RWPE1 (cell line): Measurements from ENCODE around the gene FOXJ3.

ENCODE experiments used
- CTCF ChIA-PET: fragments of 350-600 bp; sonication (Branson Sonifier 250); formaldehyde crosslinking; extraction: SDS; loops from one replicate; lab custom pipeline; 2021; lab: Yijun Ruan, JAX
- POLR2A ChIA-PET: fragments of 400-600 bp; formaldehyde crosslinking; extraction: SDS; loops from one replicate; lab custom pipeline; 2020; ENCODE audit warnings: antibody characterized with exemption; ENCODE audit not compliant: low non-redundant PET; lab: Yijun Ruan, JAX
- DNase-seq: peaks from one replicate; pipeline ENCODE4 v3.0.0; 2012; ENCODE audit warnings: low spot score
- H3K27ac ChIP-seq: fragments of 450-650 bp; 2 replicates; pipeline ENCODE4 v1.5.1; 2017
- TF ChIP-seq, protein P1 (sequence below): fragments of 450-650 bp; conservative IDR thresholded peaks from 2 replicates; pipeline ENCODE4 v1.5.1; 2017; ENCODE audit warnings: low read depth, mild to moderate bottlenecking

FOXJ3 gene

GRCh38 chr1:42168763-42169162 is 166.3 kb downstream of the FOXJ3 start:
- no peak overlapping the region for H3K27ac ChIP-seq
- TF ChIP-seq, protein P1, sequence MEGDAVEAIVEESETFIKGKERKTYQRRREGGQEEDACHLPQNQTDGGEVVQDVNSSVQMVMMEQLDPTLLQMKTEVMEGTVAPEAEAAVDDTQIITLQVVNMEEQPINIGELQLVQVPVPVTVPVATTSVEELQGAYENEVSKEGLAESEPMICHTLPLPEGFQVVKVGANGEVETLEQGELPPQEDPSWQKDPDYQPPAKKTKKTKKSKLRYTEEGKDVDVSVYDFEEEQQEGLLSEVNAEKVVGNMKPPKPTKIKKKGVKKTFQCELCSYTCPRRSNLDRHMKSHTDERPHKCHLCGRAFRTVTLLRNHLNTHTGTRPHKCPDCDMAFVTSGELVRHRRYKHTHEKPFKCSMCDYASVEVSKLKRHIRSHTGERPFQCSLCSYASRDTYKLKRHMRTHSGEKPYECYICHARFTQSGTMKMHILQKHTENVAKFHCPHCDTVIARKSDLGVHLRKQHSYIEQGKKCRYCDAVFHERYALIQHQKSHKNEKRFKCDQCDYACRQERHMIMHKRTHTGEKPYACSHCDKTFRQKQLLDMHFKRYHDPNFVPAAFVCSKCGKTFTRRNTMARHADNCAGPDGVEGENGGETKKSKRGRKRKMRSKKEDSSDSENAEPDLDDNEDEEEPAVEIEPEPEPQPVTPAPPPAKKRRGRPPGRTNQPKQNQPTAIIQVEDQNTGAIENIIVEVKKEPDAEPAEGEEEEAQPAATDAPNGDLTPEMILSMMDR, result no peak
- ChIA-PET POLR2A (interaction anchor here (0.6 kb wide), 1 partner anchor 143 kb away, joined by 3 read pairs; no protein-coding TSS in a partner anchor), CTCF (no interaction called here)
- no peak for DNase-seq

DNA sequence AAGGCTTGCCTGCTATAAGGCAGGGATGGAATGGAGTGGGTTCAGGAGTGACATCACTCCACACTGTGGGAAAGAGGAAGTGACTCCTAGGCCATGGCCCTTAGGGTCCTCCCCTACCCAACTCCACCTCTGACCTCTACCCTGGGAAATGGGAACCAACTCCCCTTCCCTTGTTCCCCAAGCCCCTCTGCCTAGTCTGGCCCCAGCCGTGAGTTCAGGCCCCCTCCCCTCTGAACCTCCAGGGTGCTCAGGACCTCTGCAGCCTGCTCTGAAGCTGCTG is 166.7 kb downstream of the FOXJ3 start:
- ChIA-PET POLR2A (no interaction called here), CTCF (no interaction called here)
- H3K27ac ChIP-seq, result peak overlapping the region; percentile 27; the same call in 1 of the 2 replicates
- DNase-seq, result no peak
- TF ChIP-seq, protein P1, result no peak

DNA sequence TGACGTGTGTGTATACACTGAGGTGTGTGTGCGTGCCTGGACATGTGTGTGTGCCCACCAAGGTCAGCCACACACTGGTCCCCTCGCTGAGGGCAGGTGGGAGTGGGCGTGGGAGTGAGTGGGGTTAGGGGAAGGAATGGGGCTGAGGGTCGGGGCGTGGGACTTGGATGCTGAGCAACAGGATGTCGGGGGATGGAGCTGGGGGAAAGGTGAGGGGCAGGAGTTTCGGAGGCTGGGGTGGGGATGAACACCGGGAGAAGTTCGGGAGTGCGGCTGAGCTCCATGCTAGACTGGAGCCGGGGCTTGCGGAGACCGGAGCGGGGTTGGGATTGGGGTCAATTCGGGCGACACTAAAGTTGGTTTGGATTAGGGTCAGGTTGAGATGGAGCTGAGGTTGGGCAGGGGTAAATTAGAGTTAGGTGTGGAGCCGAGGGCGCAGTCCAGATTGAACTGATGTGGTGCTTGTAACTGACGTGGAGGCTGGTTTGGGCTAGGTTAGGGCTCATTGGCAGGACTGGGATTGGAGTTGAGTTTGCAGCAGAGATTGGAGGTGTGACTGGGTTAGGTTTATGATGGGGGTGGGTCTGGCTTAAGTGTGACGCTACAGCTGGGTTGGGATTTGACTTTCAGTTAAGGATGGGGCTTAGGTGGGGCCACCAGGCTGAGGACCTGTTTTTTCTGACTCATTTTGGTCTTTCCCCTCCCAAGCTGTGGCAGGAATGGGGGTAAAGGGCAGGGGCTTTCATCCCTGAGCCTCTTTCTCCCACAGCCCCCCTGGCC is 167.2 kb downstream of the FOXJ3 start:
- POLR2A ChIA-PET, result no interaction called here
- no peak for DNase-seq
- CTCF ChIA-PET, result no interaction called here
- H3K27ac ChIP-seq, result peak overlapping the region; percentile 27
- TF ChIP-seq, protein P1, result no peak

GRCh38 chr1:42165511-42166210 is 169.4 kb downstream of the FOXJ3 start:
- CTCF ChIA-PET, result no interaction called here
- peak; percentile 91 for DNase-seq
- POLR2A ChIA-PET, result interaction anchor here (0.5 to 0.6 kb wide), 2 partner anchors 268 to 382 kb away, joined by 3 read pairs; no protein-coding TSS in a partner anchor
- TF ChIP-seq, protein P1, result no peak
- H3K27ac ChIP-seq, result peak overlapping the region; percentile 69

DNA sequence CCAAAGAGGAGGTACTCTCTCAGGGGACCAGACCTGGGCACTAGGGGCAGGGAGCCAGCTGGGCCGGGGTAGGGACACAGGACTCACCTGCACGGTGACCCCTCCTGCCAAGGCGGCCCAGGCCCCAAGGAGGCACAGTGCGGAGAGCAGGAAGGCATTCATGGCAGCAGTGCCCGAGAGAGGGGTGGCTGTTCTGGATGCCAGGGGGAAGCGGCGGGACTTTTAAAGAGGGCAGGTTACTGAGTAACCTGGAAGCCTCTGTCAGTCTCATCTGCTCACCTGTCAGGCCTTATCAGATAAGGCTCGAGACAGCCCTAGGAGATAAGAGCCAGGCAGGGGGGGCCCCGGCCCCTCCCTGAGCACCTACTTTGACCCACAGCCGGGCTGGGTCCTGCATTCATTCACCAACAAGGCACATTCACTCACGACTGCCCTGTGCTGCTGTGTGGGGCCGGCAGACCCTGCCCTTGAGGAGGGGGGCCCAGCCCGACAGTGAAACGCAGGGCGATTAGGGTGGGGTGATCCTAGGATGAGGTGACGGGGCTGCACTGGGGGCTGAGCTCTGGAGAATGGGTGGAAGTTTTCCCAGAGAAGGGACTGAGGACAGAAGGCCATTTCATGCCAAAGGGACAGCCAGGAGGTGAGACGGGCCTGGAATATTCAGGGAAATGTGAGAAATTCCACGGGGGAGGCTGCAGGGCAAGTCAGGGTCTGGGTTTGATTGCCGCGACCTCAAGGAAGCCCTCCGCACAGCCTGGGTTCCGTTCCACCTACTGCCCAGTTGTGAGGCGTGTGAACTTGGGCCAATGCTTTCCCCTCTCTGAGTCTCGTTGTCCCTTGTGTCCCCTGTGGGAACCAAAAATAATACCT is 170.2 kb downstream of the FOXJ3 start, which contains the start of gene GUCA2A:
Gene GUCA2A (minus strand): TSS at position 195 of the 870 bp plus-strand sequence. CDS start 33 bp downstream, at position 162.
- CTCF ChIA-PET, result no interaction called here
- POLR2A ChIA-PET, result interaction anchor here (0.5 to 0.6 kb wide), 2 partner anchors 269 to 382 kb away, joined by 3 read pairs; no protein-coding TSS in a partner anchor
- H3K27ac ChIP-seq, result peak within 1 kb of the TSS; percentile 69

More for the DNA sequence above, 170.2 kb downstream of the FOXJ3 start, which contains the start of gene GUCA2A:
- no peak for DNase-seq
- TF ChIP-seq, protein P1, result no peak
